Retina (tissue), 1 donor: ENCODE measurements around the gene HELT.
"Not testable (repeated sequence)": the region's sequence is repeated elsewhere in the genome, so short reads cannot be mapped to it uniquely, and the experiment has no call there.

ENCODE experiments used
- DNase-seq: peaks from one replicate; pipeline ENCODE4 v3.0.0-alpha.2; 2016

The HELT gene

DNA sequence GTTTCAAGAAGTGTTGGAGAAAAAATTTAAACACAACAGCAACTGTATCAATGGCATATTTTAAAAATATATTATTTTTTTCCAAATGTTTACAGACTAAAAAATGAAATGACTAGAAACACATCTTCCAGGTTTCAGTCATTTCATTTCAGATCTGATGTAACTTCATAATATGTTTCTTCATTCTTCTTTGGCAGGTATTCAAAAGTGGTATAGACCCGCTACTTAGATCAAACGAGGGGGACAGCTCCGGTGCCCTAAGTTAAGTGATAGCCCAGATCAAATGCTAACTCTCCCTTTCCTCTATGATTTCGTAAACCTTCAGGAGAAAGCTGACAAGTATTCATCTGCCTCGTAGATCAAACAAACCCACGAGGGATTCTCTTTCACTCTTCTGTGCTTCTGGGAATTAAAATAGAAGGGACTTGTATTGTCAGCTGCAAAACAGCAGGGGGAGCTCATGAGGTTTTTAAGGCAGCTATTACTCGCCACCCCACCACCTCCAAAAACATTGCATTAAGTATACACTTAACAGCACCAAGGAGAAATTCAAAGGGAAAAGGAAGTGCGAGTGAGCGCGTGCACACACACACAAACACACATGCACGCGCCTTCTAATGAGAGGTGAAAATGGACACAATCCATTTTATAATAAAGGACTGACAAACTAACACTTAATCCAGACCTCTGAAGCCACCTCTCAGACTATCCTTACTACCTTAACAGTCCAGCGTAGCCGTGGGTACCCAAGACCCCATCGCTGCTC, 21.4 kb downstream of the HELT start:
- DNase-seq = peak; percentile 67

DNA sequence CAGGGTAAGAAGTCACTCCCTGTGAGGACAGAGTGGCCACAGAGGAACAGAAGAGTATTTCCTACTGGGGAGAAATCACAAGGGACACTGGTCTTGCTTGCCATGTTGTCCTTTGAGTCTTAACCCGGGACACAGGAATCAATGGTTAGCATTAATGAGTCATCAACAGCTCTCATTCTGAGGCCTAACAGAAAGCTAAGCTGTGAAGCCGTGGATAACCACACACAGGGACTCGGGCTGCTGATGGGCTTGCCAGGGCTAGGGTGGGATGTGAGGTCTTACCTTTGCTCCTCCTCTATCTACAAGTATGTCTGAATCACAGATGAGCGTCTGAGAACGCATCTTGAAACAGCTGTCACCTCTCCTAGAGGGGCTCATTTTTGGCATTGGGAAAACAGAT, 22.2 kb downstream of the HELT start:
- no peak for DNase-seq

DNA sequence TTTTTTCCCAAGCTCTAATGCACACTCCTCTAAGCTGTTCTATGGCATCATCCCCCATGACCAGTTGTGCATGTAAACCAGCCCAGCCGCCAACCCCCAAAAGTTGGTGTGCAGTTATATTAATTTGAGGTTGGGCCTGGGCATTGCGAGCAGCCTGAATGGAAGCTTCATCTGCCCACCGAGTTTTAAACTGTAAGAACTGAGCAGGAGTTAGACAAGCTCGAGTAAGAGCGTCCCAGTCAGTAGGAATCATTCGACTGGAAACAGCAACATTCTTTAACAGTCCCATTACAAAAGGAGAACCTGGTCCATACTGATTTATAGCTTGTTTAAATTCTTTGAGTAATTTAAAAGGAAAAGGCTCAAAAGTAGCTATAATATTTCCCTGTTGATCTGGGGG, 32.0 kb downstream of the HELT start:
- peak; percentile 22 for DNase-seq

DNA sequence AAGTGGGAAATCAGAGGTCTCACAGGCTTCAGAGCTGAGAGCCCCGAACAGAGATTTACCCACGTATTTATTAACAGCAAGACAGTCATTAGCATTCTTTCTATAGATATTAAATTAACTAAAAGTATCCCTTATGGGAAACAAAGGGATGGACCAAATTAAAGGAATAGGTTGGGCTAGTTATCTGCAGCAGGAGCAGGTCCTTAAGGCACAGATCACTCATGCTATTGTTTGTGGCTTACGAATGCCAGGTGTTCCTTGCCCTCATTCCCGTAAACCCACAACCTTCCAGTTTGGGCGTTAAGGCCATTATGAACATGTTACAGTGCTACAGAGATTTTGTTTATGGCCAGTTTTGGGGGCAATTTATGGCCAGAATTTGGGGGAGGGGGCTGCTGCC, 33.0 kb downstream of the HELT start:
- DNase-seq = not testable (repeated sequence)

DNA sequence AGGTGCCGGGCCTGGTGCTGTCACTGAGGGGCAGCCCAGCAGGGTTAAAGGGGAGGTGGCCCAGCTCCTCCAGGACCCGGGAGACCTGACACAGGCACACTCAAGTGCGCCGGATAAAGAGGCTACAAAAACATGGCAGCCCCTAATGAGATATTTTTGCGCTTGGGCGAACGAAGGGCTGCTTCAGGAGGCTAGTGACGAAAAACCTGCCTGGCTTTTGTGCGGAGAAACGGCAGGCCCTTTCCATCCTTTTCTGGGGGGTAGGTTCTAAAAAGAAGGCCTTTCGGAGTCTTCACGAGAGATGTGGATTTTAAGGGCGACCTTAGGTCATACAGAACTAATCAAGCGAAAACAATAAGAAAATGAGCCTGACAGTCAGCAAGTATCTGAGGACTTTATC, 35.5 kb downstream of the HELT start:
- DNase-seq = peak; percentile 53

DNA sequence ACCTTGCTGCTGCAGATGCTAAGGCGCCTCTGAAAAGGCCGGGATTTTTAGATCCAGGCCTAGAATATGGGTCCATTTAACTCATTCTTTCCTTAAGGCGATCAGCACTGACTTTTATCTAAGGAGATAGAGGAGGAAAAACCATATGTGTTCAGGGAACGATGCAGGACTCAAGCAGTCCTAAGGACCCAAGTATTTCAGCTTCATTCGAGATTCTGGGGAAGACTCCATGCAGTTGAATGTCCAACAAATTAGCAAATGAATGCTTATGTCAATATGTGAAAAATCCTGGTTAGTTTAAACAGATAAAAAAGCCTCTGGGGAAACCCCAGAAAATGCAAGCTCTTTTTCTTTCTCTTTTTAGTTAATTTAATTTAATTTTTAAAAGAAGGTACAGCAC, 36.0 kb downstream of the HELT start:
- DNase-seq = peak; percentile 50

DNA sequence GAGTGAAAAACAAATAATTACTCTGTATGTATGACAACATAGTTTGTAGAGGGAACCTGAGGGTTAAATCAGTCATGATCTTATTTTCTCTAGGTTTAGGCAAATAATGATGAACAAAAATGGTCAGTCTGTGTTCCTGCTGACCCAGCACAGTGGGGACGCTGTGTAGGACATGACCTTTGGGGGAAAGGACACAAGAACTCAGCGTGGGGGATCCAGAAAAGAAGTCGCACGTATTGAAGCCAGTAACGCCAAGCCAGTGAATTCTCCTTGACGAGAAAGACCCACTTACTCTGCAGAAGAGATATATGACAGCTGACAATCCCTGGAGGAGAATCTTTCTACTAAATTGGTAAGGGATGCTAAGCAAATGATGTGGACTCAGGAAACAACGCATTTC, 36.6 kb downstream of the HELT start:
- peak; percentile 40 for DNase-seq

DNA sequence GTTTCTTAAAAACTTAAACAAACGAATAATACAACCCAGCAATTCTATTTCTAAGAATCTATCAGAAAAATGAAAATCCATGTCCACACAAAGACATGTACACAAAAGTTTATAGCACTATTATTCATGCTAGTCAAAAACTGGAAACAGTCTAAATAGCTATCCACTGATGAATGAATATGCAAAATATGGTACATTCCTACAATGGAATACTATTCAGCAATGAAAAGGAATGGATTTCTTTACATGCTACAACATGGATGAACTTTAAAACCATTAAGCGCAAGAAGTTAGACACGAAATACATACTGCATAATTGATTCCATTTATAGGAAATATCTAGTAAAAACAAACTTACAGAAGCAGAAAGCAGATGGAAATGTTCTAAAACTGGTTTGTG, 43.3 kb downstream of the HELT start:
- DNase-seq = no peak

DNA sequence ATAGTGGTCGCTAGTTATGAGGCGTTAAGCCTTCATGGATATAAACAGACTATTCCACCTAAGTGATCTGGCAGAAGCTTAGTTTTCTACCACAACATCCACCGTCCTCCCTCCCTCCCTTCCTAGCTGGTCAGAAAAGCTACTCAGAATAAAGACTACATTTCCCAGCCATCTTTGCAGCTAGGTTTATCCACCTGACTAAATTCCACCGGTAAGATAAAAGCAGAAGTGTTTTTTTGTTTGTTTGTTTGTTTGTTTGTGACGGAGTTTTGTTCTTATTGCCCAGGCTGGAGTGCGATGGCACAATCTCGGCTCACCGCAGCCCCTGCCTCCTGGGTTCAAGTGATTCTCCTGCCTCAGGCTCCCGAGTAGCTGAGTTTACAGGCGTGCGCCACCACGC, 44.3 kb downstream of the HELT start:
- no peak for DNase-seq

DNA sequence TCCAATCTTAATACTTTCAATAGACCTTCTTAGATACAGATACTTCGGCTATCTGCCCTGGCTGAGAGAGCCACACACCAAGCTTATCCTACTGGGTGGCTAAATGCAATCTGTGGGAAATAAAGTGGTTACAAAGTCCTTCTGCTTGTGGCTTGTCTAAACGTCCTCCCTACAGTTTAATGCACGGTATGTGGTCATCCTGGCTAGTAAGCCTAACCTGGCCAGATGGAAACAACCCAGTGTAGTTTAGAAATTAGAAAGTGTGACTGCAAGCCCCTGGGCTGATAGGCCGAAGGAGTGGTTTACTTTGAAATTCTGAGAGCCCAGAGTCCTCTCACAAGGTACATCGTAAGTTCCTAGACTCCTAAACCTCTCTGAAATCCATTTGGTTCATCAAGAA, 47.9 kb downstream of the HELT start:
- DNase-seq = no peak

DNA sequence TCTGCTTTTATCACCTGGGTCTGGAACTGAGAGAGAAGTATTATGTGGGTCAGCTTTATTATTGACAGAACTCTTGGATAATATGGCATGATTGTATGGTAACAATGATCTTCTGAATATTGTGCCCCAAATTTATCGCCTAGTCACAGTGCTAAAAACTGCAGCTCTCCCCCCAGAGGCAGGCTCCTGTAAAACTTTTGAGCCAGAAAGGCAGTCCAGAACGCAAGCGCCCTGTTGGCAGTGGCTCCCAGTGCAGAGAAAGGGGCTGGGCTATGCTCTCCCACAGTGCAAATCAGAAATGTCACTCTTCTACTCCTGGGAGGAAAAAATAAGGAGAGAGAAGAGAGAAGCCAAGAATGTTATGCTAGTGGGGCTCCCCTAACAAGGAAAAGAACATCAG, 50.5 kb downstream of the HELT start:
- no peak for DNase-seq
